Naive B cell (primary cell): ENCODE measurements around the gene DNAAF9. TPM values are rescaled to one million over a fixed set of nuclear protein-coding genes. Genes with fewer than 3 reads are reported as not detected.

Source experiments
- ATAC-seq, 2 donors: fragments of 150-1000 bp; cut with Tn5 transposase; 2 replicates each; pipeline ENCODE4 v1.10.0; 2021; ENCODE audit warnings: low read depth in 2 of 2, mild to moderate bottlenecking in 2 of 2, moderate library complexity in 2 of 2
- DNase-seq: peaks from one replicate; pipeline ENCODE4 v3.0.0; 2022
- H3K27ac Mint-ChIP-seq, 6 donors: one replicate each; pipeline ENCODE4 v1.8.0; 2020 to 2022; ENCODE audit warnings: mild to moderate bottlenecking in 6 of 6, mixed read lengths in 6 of 6, moderate library complexity in 5 of 6, inconsistent platforms in 2 of 6
- H3K27me3 Mint-ChIP-seq, 3 donors: one replicate each; pipeline ENCODE4 v1.8.0; 2021 to 2022; ENCODE audit warnings: mixed read lengths in 3 of 3, mild to moderate bottlenecking in 1 of 3
- H3K36me3 Mint-ChIP-seq, 2 donors: one replicate each; pipeline ENCODE4 v1.8.0; 2020 to 2022; ENCODE audit warnings: mixed read lengths in 2 of 2, inconsistent platforms in 1 of 2, mild to moderate bottlenecking in 1 of 2
- H3K4me1 Mint-ChIP-seq, 3 donors: one replicate each; pipeline ENCODE4 v1.8.0; 2020 to 2022; ENCODE audit warnings: mixed read lengths in 3 of 3, inconsistent platforms in 1 of 3, mild to moderate bottlenecking in 1 of 3, moderate library complexity in 1 of 3
- H3K4me3 Mint-ChIP-seq, 8 donors: one replicate each; pipeline ENCODE4 v1.8.0; 2020 to 2022; ENCODE audit warnings: mild to moderate bottlenecking in 8 of 8, mixed read lengths in 8 of 8, moderate library complexity in 8 of 8, inconsistent platforms in 2 of 8
- H3K9me3 Mint-ChIP-seq, 7 donors: one replicate each; pipeline ENCODE4 v1.8.0; 2020 to 2022; ENCODE audit warnings: mixed read lengths in 7 of 7, mild to moderate bottlenecking in 5 of 7, inconsistent platforms in 2 of 7, moderate library complexity in 1 of 7
- polyA plus RNA-seq, 6 donors: library from polyadenylated mRNA; unstranded; fragments of 300-500 nt; fragmentation: Illumina TruSeq; gene quantifications; one replicate each; pipeline ENCODE4 v1.2.3, GENCODE V29; 2021; ENCODE audit warnings: low read depth in 6 of 6

DNAAF9 gene
- polyA plus RNA-seq, 6 donors from 2014 or later, result 1.2 to 3.0 (median 1.4) TPM

DNA sequence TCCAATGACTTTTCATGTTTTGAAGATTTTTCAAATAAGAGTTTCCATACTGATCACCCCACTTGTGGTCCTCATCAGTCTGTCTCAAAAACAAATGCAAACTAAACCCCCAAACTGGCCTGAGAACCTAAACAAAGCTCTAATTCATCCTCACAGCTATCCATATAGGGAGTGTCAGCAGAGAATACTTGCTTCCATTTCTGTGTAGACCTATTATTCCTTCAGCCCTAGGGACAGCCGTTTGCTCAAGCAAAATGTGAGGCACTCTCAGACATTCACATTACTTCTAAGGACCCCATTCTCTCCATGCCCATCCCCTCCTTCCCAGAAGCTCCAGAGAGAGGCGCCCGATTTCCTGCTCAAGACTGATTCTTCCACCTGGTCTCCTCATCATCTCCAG is 24.6 kb downstream of the DNAAF9 start:
- Mint-ChIP-seq H3K36me3 (peaks cover 11 to 21% of the 10 kb centered on the region in 2 donors), H3K4me1 (peaks cover 0 to 8% (median 8%) of the 10 kb centered on the region in 3 donors), H3K4me3 (no peak overlapping the region), H3K27me3 (no peaks in the 10 kb centered on the region), H3K27ac (no peak overlapping the region), H3K9me3 (peaks cover 0 to 3% (median 0%) of the 10 kb centered on the region in 7 donors)
- ATAC-seq, result no peak
- no peak for DNase-seq

DNA sequence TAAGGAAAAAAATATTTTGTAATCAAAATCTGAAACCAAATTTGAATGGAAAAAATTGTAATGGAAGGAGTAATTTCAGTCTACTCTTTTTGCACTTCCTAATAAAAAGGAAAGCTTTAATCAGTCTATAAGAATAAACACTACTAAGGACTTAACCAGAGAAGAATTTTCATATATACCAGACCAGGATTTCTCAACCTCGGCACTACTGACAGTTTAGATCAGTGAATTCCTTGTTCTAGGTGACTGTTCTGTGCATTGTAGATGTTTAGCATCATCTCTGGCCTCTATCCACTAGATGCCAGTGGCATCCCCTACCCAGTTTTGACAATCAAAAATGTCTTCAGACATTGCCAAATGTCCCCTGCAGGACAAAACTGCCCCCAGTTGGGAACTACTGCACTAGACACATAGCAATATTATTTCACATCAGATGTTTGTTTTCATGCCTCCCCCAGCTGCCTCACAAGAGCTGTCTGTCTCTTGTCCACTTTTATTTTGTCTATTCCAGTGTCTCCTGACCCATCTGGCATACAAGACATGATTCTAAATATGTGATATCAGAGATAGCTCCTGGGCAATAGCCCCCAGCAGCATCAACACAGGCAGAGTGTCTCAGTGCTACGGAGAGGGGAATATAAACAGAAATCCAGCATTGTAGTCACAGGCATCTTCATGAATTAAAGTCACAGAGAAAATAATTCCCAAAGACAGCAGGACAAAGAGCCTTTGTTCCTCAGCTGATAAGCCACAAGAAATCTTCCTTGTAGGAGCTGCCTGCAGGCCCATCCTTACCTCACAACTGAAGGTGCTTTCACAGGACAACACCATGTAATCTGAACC is 27.0 kb downstream of the DNAAF9 start:
- Mint-ChIP-seq H3K4me1 (peaks cover 0 to 8% (median 8%) of the 10 kb centered on the region in 3 donors), H3K27me3 (no peaks in the 10 kb centered on the region), H3K36me3 (peaks cover 4 to 30% of the 10 kb centered on the region in 2 donors), H3K9me3 (no peaks in the 10 kb centered on the region), H3K4me3 (no peak overlapping the region), H3K27ac (peak overlapping the region in 1 of 6 donors; percentile 15)
- ATAC-seq (no peak), DNase-seq (no peak)

DNA sequence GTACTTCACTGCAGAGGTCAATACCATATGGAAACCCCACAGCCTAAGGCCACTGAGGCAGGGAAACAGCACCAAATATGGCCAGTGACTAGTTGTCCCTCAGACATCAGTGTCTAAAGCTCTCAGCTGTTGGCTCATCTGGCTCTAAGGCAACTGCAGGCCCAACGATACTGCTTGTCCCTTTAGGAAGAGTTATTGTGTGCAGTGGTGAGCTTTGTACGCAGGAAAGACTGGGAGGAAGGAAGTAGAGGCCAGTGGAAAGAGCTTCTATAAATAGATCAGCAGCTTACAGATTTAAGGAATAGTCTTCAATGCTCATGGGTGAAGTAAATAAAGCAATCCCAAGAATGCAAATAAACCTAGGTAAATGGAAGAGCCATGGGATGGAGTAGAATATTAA is 29.3 kb downstream of the DNAAF9 start:
- peak overlapping the region in 1 of 6 donors; percentile 66 for H3K27ac Mint-ChIP-seq
- no peaks in the 10 kb centered on the region for H3K27me3 Mint-ChIP-seq
- H3K36me3 Mint-ChIP-seq, result peaks cover 20 to 36% of the 10 kb centered on the region in 2 donors

DNA sequence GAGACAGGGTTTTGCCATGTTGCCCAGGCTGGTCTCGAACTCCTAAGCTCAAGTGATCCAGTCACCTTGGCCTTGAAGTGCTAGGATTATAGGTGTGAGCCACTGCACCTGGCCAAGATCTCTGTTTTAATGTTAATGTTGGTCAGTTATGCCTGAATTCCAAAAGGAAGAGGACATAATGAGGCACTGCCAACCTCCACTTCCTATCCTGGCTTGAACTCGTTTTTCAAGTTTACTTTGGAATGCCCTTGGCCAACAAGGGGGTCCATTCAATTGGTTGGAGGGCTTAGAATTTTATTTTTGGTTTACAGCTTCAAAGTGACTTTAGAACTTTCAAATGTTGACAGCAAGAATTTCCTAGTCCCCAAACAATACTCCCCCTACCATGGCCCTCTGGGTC is 29.8 kb downstream of the DNAAF9 start:
- H3K27ac Mint-ChIP-seq, result peak overlapping the region in 1 of 6 donors; percentile 30
- H3K27me3 Mint-ChIP-seq, result no peaks in the 10 kb centered on the region
- H3K36me3 Mint-ChIP-seq, result peaks cover 18 to 41% of the 10 kb centered on the region in 2 donors
- peaks cover 0 to 4% (median 0%) of the 10 kb centered on the region in 3 donors for H3K4me1 Mint-ChIP-seq
- ATAC-seq (no peak), DNase-seq (no peak)
- H3K4me3 Mint-ChIP-seq, result no peak overlapping the region
- no peaks in the 10 kb centered on the region for H3K9me3 Mint-ChIP-seq

More for the DNA sequence above, 29.3 kb downstream of the DNAAF9 start:
- Mint-ChIP-seq H3K4me3 (no peak overlapping the region), H3K9me3 (no peaks in the 10 kb centered on the region), H3K4me1 (peaks cover 0 to 4% (median 0%) of the 10 kb centered on the region in 3 donors)
- ATAC-seq, result no peak
- no peak for DNase-seq

DNA sequence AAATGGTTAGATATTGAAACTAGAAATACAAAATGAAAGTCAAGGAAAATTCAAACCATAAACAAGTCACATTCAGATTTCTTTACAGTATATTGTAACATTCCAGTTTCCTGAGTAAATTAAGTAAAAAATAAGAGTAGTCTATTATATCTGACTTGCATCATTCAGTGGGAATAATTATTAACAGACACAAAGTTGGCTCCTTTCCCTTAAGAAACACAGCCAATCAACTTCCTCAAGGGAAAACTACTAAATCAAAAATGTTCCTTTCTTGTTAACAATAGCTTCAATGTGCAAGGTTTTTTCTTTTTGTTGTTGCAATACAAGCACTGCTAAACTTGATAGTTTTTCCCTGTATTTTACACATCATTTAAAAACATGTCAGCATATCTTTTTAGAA is 33.2 kb downstream of the DNAAF9 start:
- Mint-ChIP-seq H3K4me1 (peaks cover 0 to 4% (median 0%) of the 10 kb centered on the region in 3 donors), H3K9me3 (no peaks in the 10 kb centered on the region), H3K27ac (no peak overlapping the region), H3K36me3 (peaks cover 34 to 57% of the 10 kb centered on the region in 2 donors), H3K27me3 (no peaks in the 10 kb centered on the region), H3K4me3 (no peak overlapping the region)
- ATAC-seq (no peak), DNase-seq (no peak)

DNA sequence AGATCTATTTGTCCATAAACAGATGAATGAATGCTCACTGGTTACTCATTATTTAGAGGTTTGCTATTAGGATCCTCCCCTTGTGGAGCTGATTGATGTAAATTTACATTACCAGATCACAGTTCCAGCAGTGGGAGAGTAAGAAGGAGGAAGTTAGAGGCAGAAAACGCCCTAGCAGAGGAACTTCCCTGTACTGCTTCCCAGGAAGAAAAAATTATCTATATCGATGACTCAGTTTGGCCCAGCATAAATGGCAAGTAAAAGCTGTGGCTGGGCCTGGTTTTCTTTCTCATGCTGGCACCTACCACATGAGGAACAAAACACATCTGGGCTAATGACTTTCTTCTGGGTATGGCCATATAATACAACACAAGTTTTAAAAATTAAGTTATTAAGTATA is 35.7 kb downstream of the DNAAF9 start:
- Mint-ChIP-seq H3K36me3 (peaks cover 34 to 43% of the 10 kb centered on the region in 2 donors), H3K27ac (no peak overlapping the region)

DNA sequence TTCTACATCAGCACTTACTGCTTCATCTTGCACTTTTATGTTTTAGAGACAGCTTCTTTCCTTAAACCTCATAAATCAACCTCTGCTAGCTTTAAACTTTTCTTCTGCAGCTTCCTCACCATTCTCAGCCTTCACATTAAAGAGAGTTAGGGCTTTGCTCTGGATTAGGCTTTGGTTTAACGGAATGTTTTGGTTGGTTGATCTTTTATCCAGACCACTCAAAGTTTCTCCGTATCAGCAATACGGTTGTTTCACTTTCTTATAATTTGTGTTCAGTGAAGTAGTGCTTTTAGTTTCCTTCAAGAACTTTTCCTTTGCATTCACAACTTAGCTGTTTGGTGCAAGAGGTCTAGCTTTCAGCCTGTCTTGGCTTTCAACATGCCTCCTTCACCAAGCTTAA is 40.4 kb downstream of the DNAAF9 start:
- ATAC-seq (no peak), DNase-seq (no peak)
- no peak overlapping the region for H3K4me3 Mint-ChIP-seq
- peaks cover 16 to 22% of the 10 kb centered on the region in 2 donors for H3K36me3 Mint-ChIP-seq
- no peaks in the 10 kb centered on the region for H3K9me3 Mint-ChIP-seq
- H3K27ac Mint-ChIP-seq, result no peak overlapping the region
- H3K4me1 Mint-ChIP-seq, result no peaks in the 10 kb centered on the region
- no peaks in the 10 kb centered on the region for H3K27me3 Mint-ChIP-seq

More for the DNA sequence above, 35.7 kb downstream of the DNAAF9 start:
- no peak overlapping the region for H3K4me3 Mint-ChIP-seq
- DNase-seq (no peak), ATAC-seq (no peak)
- no peaks in the 10 kb centered on the region for H3K27me3 Mint-ChIP-seq
- no peaks in the 10 kb centered on the region for H3K4me1 Mint-ChIP-seq
- no peaks in the 10 kb centered on the region for H3K9me3 Mint-ChIP-seq

DNA sequence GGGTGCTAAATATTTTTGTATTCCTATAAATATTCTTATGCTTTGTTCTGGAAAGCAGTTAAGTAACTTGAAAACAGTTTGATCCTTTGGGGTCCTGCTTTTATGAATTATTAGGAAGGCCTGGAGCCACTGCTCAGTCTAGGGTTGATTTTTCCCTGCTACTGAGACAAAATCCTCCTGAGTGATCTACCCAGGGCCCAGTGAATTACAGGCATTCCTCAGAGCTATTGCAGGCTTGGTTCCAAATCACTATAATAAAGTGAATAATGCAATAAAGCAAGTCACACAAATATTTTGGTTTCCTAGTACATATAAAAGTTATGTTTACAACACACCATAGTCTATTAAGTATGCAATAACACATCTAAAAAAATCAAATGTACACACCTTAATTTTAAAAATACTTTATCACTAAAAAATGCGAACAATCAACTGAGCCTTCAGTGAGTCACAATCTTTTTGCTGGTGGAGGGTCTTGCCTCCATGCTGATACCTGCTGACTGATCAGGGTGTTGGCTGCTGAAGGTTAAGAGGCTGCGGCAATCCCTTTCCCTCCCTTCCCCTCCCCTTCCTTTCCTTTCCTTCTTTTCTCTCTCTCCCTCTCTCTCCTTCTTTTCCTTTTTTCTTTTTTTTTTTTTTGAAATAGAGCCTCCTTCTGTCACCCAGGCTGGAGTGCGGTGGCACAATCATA is 43.0 kb downstream of the DNAAF9 start:
- ATAC-seq, result no peak
- Mint-ChIP-seq H3K36me3 (peaks cover 0 to 10% of the 10 kb centered on the region in 2 donors), H3K4me1 (no peaks in the 10 kb centered on the region), H3K9me3 (no peaks in the 10 kb centered on the region), H3K27me3 (no peaks in the 10 kb centered on the region), H3K4me3 (no peak overlapping the region), H3K27ac (peak overlapping the region in 1 of 6 donors; percentile 88)
- no peak for DNase-seq

DNA sequence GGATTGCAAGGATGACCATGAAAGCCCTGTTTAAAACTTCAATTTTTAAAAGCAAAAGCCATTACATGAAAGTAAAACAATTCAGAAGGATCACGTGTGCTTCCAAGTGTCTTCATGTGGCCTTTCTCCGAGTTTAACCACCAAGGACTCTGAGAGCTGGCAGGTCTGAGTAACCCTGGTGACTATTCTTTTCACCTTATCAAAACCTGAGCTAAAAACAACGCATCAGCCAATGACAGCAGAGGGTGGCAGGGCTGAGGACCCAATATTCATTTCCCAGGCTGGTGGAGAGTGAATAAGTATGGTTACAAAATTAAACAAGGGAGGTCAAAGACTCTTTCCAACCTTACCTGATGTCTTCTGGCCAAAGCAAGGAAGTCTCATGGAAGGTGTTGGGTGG is 46.7 kb downstream of the DNAAF9 start:
- H3K27ac Mint-ChIP-seq, result no peak overlapping the region
- no peaks in the 10 kb centered on the region for H3K4me1 Mint-ChIP-seq
- no peaks in the 10 kb centered on the region for H3K27me3 Mint-ChIP-seq
- no peaks in the 10 kb centered on the region for H3K9me3 Mint-ChIP-seq
- DNase-seq (no peak), ATAC-seq (no peak)
- H3K36me3 Mint-ChIP-seq, result peaks cover 0 to 7% of the 10 kb centered on the region in 2 donors
- no peak overlapping the region for H3K4me3 Mint-ChIP-seq

DNA sequence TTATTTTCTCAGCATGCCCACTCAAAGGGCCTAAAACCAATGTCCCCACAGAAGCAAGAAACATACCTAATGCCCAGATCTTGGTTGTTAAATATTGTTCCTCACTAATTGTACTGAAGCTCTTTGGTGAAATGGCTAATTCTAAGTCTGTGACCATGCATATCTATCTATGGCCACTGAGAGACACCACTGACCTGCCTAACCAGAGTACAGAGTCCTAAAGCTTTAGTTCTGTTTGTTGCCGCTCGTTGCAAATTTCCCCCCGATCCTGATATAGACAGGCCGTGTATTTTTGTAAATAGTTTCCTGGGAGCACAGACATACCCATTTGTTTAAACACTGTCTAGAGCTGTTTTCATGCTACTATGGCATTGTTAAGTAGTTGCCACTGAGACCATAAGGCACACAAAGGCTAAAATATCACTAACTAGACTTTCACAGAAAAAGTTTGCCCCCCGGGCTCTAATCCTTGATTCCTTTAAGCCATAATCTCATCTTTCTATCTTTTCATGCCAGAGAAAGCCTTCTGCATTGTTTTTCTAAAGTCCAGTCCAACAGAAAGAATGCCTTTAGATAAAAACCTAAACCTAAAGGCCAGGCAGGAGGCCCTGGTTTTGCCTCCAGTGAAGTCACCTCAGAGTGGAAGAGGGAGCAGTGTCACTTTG is 48.7 kb downstream of the DNAAF9 start:
- H3K9me3 Mint-ChIP-seq, result no peaks in the 10 kb centered on the region
- no peaks in the 10 kb centered on the region for H3K4me1 Mint-ChIP-seq
- ATAC-seq (no peak), DNase-seq (no peak)
- H3K36me3 Mint-ChIP-seq, result peaks cover 0 to 5% of the 10 kb centered on the region in 2 donors
- H3K27ac Mint-ChIP-seq, result peak overlapping the region in 1 of 6 donors; percentile 3
- no peaks in the 10 kb centered on the region for H3K27me3 Mint-ChIP-seq
- no peak overlapping the region for H3K4me3 Mint-ChIP-seq

Other genes starting within 250 kb of the DNAAF9 start
- 10 to 100 TPM; 10.8 to 22.6 (median 16.8) TPM for gene FASTKD5, start 247.8 kb downstream of the DNAAF9 start, polyA plus RNA-seq
- 1 to 10 TPM; 4.0 to 7.6 (median 4.9) TPM for gene UBOX5, start 247.8 kb downstream of the DNAAF9 start, polyA plus RNA-seq
- 1 to 10 TPM in 2 of 6 donors, under 1 TPM in 4; 0.19 to 1.4 (median 0.56) TPM for gene LZTS3, start 234.1 kb downstream of the DNAAF9 start, polyA plus RNA-seq
- gene DDRGK1, start 203.0 kb downstream of the DNAAF9 start, polyA plus RNA-seq, result 10 to 100 TPM; 33.3 to 51.0 (median 38.3) TPM
- 10 to 100 TPM; 49.1 to 89.5 (median 75.0) TPM for gene ITPA, start 198.2 kb downstream of the DNAAF9 start, polyA plus RNA-seq
- under 1 TPM in 1 of 6 donors, not detected in 5; 0.17 TPM for gene SLC4A11, start 168.5 kb downstream of the DNAAF9 start, polyA plus RNA-seq
- 10 to 100 TPM in 1 of 6 donors, 1 to 10 TPM in 5; 6.8 to 11.0 (median 7.5) TPM for gene ATRN, start 63.3 kb upstream of the DNAAF9 start, polyA plus RNA-seq